NCI-H82 treated with DMSO at 0.1 percent for 48 hours (cell line): ENCODE results near the gene DAPK2.

Source experiments
- DNase-seq: peaks from one replicate; lab custom pipeline; 2025; ENCODE audit not compliant: unreplicated experiment; lab: John Stamatoyannopoulos, UW

DAPK2 gene

GRCh38 chr15:63998489-63998888 lies 47.8 kb downstream of the DAPK2 start:
- no peak for DNase-seq

GRCh38 chr15:63997715-63998442 lies 48.4 kb downstream of the DAPK2 start:
- no peak for DNase-seq

GRCh38 chr15:63996794-63997357 lies 49.4 kb downstream of the DAPK2 start:
- no peak for DNase-seq

- DNase-seq = no peak
These were observed 50.5 kb downstream of the DAPK2 start for GRCh38 chr15:63995789-63996188.

GRCh38 chr15:63994073-63994600 lies 52.1 kb downstream of the DAPK2 start:
- DNase-seq = no peak

GRCh38 chr15:63992300-63992699 lies 54.0 kb downstream of the DAPK2 start:
- DNase-seq = no peak

- DNase-seq = no peak
These were observed 54.6 kb downstream of the DAPK2 start for GRCh38 chr15:63991706-63992105.

GRCh38 chr15:63990454-63990853 lies 55.8 kb downstream of the DAPK2 start:
- DNase-seq = no peak

- DNase-seq = no peak
These were observed 58.4 kb downstream of the DAPK2 start for GRCh38 chr15:63987796-63988378.

- DNase-seq = no peak
These were observed 59.4 kb downstream of the DAPK2 start for GRCh38 chr15:63986751-63987341.

GRCh38 chr15:63986185-63986680 lies 60.1 kb downstream of the DAPK2 start:
- no peak for DNase-seq

GRCh38 chr15:63985221-63986184 lies 60.8 kb downstream of the DAPK2 start:
- DNase-seq = no peak

GRCh38 chr15:63984331-63984730 lies 62.0 kb downstream of the DAPK2 start:
- no peak for DNase-seq

- peak; percentile 62 for DNase-seq
These were observed 63.1 kb downstream of the DAPK2 start for GRCh38 chr15:63983061-63983711.

GRCh38 chr15:63982381-63982854 lies 63.9 kb downstream of the DAPK2 start:
- no peak for DNase-seq

- DNase-seq = no peak
These were observed 64.5 kb downstream of the DAPK2 start for GRCh38 chr15:63981596-63982320.

GRCh38 chr15:63979262-63979793 lies 67.0 kb downstream of the DAPK2 start:
- peak; percentile 42 for DNase-seq

GRCh38 chr15:63978511-63979261 lies 67.6 kb downstream of the DAPK2 start:
- DNase-seq = no peak
